DOHH2 (cell line): ENCODE measurements around the gene XPOT.

Experiments
- H3F3A ChIP-seq: fragments of 200-600 bp; sonication (generic), shearing (Covaris generic); 2 replicates; pipeline ENCODE4 v1.6.0; 2016; ENCODE audit warnings: antibody characterized with exemption, mild to moderate bottlenecking; ENCODE audit not compliant: control insufficient read depth, insufficient read depth
- H3K27ac ChIP-seq: fragments of 200-600 bp; sonication (generic); 2 replicates; pipeline ENCODE4 v1.5.1; 2014; ENCODE audit warnings: low read depth, mild to moderate bottlenecking, low read length, moderate library complexity
- H3K27me3 ChIP-seq: fragments of 200-600 bp; sonication (generic); 2 replicates; pipeline ENCODE4 v1.6.1; 2014; ENCODE audit warnings: mild to moderate bottlenecking, low read length, mixed read lengths; ENCODE audit not compliant: control insufficient read depth
- H3K36me3 ChIP-seq: fragments of 200-600 bp; sonication (generic); 2 replicates; pipeline ENCODE4 v1.6.1; 2014; ENCODE audit warnings: mild to moderate bottlenecking, low read length, moderate library complexity, mixed read lengths; ENCODE audit not compliant: control insufficient read depth
- H3K4me1 ChIP-seq: fragments of 200-600 bp; sonication (generic); 2 replicates; pipeline ENCODE4 v1.6.1; 2014; ENCODE audit warnings: mild to moderate bottlenecking, low read length, mixed read lengths; ENCODE audit not compliant: control insufficient read depth
- H3K4me2 ChIP-seq: fragments of 200-600 bp; sonication (generic); 2 replicates; pipeline ENCODE4 v1.6.0; 2014; ENCODE audit warnings: mild to moderate bottlenecking, low read length, moderate library complexity
- H3K4me3 ChIP-seq: fragments of 200-600 bp; sonication (generic); 2 replicates; pipeline ENCODE4 v1.5.1; 2014; ENCODE audit warnings: mild to moderate bottlenecking, low read length, mixed read lengths
- H3K79me2 ChIP-seq: fragments of 200-600 bp; sonication (generic); 2 replicates; pipeline ENCODE4 v1.6.1; 2014; ENCODE audit warnings: mild to moderate bottlenecking, low read length, mixed read lengths; ENCODE audit not compliant: control insufficient read depth
- H3K9me2 ChIP-seq: fragments of 200-600 bp; sonication (generic); replicated peaks from 2 replicates; pipeline ENCODE4 v1.6.1; 2014; ENCODE audit warnings: mild to moderate bottlenecking, low read length, mixed read lengths; ENCODE audit not compliant: control insufficient read depth
- H3K9me3 ChIP-seq: fragments of 200-600 bp; sonication (generic); 2 replicates; pipeline ENCODE4 v1.6.1; 2014; ENCODE audit warnings: antibody characterized with exemption, low read length, mixed read lengths; ENCODE audit not compliant: control insufficient read depth, insufficient read depth
- H4K20me1 ChIP-seq: fragments of 200-600 bp; sonication (generic); 2 replicates; pipeline ENCODE4 v1.6.0; 2014; ENCODE audit warnings: low read depth, mild to moderate bottlenecking, antibody characterized with exemption, low read length, moderate library complexity; ENCODE audit not compliant: control insufficient read depth, insufficient read depth
- CTCF ChIP-seq: fragments of 200-600 bp; sonication (generic); IDR thresholded peaks from one replicate; pipeline ENCODE4 v1.5.1; 2014; ENCODE audit warnings: antibody characterized with exemption, mild to moderate bottlenecking, low read depth, low read length; ENCODE audit not compliant: poor library complexity, severe bottlenecking
- EZH2phosphoT487 ChIP-seq: fragments of 200-600 bp; sonication (generic); IDR thresholded peaks from 2 replicates; pipeline ENCODE4 v1.6.1; 2017; ENCODE audit warnings: borderline replicate concordance, mild to moderate bottlenecking, antibody characterized with exemption, low read length, moderate library complexity, mixed read lengths

The XPOT gene

GRCh38 chr12:64480148-64480547 lies 76.0 kb downstream of the XPOT start:
- no peak overlapping the region for H3K27ac ChIP-seq
- H3K4me1 ChIP-seq, result no peaks in the 10 kb centered on the region
- peaks cover 77% of the 10 kb centered on the region for H3K36me3 ChIP-seq
- H3K4me3 ChIP-seq, result no peak overlapping the region
- no peaks in the 10 kb centered on the region for H3K9me2 ChIP-seq
- no peaks in the 10 kb centered on the region for H3K9me3 ChIP-seq
- peaks cover 31% of the 10 kb centered on the region for H3K79me2 ChIP-seq
- H3K27me3 ChIP-seq, result no peaks in the 10 kb centered on the region
- no peak for TF ChIP-seq CTCF
- no peaks in the 10 kb centered on the region for H4K20me1 ChIP-seq
- H3F3A ChIP-seq, result no peaks in the 10 kb centered on the region
- no peak overlapping the region for H3K4me2 ChIP-seq

- Histone ChIP-seq H3K4me1 (no peaks in the 10 kb centered on the region), H3K9me3 (no peaks in the 10 kb centered on the region), H3K4me3 (no peak overlapping the region), H3K9me2 (no peaks in the 10 kb centered on the region), H3K4me2 (no peak overlapping the region), H3F3A (no peaks in the 10 kb centered on the region), H3K27ac (no peak overlapping the region), H3K79me2 (no peaks in the 10 kb centered on the region), H4K20me1 (no peaks in the 10 kb centered on the region), H3K27me3 (no peaks in the 10 kb centered on the region), H3K36me3 (peaks cover 76% of the 10 kb centered on the region)
- TF ChIP-seq EZH2phosphoT487 (no peak), CTCF (no peak)
These were observed 82.5 kb downstream of the XPOT start for GRCh38 chr12:64486657-64487056.

- peaks cover 72% of the 10 kb centered on the region for H3K36me3 ChIP-seq
- TF ChIP-seq CTCF, result no peak
- TF ChIP-seq EZH2phosphoT487, result no peak
These were observed 87.5 kb downstream of the XPOT start for GRCh38 chr12:64491718-64492117.

GRCh38 chr12:64493513-64493912 lies 89.3 kb downstream of the XPOT start:
- H4K20me1 ChIP-seq, result no peaks in the 10 kb centered on the region
- no peak overlapping the region for H3K27ac ChIP-seq
- peaks cover 74% of the 10 kb centered on the region for H3K36me3 ChIP-seq
- H3K27me3 ChIP-seq, result no peaks in the 10 kb centered on the region
- no peak overlapping the region for H3K4me3 ChIP-seq
- no peak for TF ChIP-seq CTCF
- no peak for TF ChIP-seq EZH2phosphoT487
- no peaks in the 10 kb centered on the region for H3K9me3 ChIP-seq
- no peaks in the 10 kb centered on the region for H3K4me1 ChIP-seq
- no peaks in the 10 kb centered on the region for H3K79me2 ChIP-seq
- peaks cover 9% of the 10 kb centered on the region; the same call in 1 of the 2 replicates for H3F3A ChIP-seq
- H3K9me2 ChIP-seq, result no peaks in the 10 kb centered on the region
- H3K4me2 ChIP-seq, result no peak overlapping the region

More at GRCh38 chr12:64491718-64492117, 87.5 kb downstream of the XPOT start:
- no peaks in the 10 kb centered on the region for H3K9me3 ChIP-seq
- H3F3A ChIP-seq, result peaks cover 9% of the 10 kb centered on the region; the same call in 1 of the 2 replicates
- no peak overlapping the region for H3K4me2 ChIP-seq
- H3K4me3 ChIP-seq, result no peak overlapping the region
- no peaks in the 10 kb centered on the region for H3K79me2 ChIP-seq
- no peak overlapping the region for H3K27ac ChIP-seq
- no peaks in the 10 kb centered on the region for H3K9me2 ChIP-seq
- no peaks in the 10 kb centered on the region for H4K20me1 ChIP-seq
- H3K4me1 ChIP-seq, result no peaks in the 10 kb centered on the region
- H3K27me3 ChIP-seq, result no peaks in the 10 kb centered on the region
